ENCODE data around the gene SLC28A2.

Gene SLC28A2, protein sequence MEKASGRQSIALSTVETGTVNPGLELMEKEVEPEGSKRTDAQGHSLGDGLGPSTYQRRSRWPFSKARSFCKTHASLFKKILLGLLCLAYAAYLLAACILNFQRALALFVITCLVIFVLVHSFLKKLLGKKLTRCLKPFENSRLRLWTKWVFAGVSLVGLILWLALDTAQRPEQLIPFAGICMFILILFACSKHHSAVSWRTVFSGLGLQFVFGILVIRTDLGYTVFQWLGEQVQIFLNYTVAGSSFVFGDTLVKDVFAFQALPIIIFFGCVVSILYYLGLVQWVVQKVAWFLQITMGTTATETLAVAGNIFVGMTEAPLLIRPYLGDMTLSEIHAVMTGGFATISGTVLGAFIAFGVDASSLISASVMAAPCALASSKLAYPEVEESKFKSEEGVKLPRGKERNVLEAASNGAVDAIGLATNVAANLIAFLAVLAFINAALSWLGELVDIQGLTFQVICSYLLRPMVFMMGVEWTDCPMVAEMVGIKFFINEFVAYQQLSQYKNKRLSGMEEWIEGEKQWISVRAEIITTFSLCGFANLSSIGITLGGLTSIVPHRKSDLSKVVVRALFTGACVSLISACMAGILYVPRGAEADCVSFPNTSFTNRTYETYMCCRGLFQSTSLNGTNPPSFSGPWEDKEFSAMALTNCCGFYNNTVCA

DNA sequence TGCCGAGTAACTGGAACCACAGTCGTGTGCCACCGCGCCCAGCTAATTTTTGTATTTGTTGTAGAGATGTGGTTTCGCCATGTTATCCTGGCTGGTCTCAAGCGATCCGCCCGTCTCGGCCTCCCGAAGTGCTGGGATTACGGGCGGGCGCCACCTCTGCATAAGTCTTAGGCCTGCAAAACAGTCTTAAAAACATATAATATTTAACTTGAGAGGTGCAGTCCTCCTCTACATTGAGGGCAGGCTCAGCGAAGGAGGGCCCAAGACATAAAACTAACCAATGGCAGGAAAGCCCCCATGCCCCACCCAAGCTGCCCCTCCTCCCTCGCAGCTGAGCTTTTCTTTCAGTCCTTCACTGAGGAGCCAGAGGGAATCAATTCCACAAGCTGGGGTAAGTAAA, at the start of gene SLC28A2:
SLC28A2 (plus strand) TSS at position 347 of the 400 bp plus-strand sequence. CDS start 982 bp downstream, outside the sequence.
- TF ChIP-seq, protein P1, sequence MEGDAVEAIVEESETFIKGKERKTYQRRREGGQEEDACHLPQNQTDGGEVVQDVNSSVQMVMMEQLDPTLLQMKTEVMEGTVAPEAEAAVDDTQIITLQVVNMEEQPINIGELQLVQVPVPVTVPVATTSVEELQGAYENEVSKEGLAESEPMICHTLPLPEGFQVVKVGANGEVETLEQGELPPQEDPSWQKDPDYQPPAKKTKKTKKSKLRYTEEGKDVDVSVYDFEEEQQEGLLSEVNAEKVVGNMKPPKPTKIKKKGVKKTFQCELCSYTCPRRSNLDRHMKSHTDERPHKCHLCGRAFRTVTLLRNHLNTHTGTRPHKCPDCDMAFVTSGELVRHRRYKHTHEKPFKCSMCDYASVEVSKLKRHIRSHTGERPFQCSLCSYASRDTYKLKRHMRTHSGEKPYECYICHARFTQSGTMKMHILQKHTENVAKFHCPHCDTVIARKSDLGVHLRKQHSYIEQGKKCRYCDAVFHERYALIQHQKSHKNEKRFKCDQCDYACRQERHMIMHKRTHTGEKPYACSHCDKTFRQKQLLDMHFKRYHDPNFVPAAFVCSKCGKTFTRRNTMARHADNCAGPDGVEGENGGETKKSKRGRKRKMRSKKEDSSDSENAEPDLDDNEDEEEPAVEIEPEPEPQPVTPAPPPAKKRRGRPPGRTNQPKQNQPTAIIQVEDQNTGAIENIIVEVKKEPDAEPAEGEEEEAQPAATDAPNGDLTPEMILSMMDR (IDR thresholded peaks at IDR 0.05; ENCODE audit: control insufficient read depth, extremely low read depth, insufficient read depth): no peak
- DNase-seq (ENCODE audit: low read depth): no peak
- H3K4me3 ChIP-seq (ENCODE audit: low read depth, low read length): no peak within 1 kb of the TSS

DNA sequence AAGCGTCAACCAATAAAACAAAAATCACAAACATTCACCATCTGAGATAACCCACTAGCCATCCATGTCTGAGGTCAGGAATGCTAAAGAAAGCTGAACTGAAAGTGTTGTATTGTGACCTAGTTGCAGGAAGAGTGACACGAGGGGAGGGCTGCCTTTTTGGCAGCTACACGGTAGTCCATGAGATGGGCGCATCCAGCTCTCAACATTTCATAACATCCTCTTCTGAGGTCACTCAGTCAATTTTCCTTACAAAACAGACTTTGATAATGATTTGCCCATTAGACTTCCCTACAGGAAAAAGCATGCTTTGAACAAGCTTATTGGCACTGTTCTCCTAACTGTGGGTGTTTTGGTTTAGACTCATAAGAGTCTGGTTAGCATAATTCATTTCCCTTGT, 48.9 kb upstream of the SLC28A2 start:
- TF ChIP-seq, protein P1 (IDR thresholded peaks at IDR 0.05; ENCODE audit: control insufficient read depth, extremely low read depth, insufficient read depth): no peak
- no peak for DNase-seq (ENCODE audit: low read depth)
- no peak overlapping the region for H3K4me3 ChIP-seq (ENCODE audit: low read depth, low read length)

DNA sequence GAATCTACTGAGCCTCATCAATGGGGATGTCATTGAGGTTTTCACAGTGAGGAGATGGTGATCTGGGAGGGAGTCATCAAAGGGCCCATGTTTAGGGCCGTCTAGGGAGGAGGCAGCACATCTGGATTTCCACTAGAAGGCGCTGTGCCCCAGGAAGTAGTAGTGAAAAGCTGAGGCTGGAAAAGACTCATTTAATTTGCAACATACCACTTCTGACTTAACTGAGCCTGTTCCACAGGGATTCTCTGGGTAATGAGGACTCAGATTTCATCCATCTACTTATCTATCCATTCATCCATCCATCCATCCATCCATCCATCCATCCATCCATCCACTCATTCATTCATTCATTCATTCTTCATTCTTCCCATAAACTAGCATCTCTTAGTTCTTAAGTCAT, 46.8 kb upstream of the SLC28A2 start:
- TF ChIP-seq, protein P1 (IDR thresholded peaks at IDR 0.05; ENCODE audit: control insufficient read depth, extremely low read depth, insufficient read depth): peak; percentile 95
- DNase-seq (ENCODE audit: low read depth): peak; percentile 47
- H3K4me3 ChIP-seq (ENCODE audit: low read depth, low read length): no peak overlapping the region

DNA sequence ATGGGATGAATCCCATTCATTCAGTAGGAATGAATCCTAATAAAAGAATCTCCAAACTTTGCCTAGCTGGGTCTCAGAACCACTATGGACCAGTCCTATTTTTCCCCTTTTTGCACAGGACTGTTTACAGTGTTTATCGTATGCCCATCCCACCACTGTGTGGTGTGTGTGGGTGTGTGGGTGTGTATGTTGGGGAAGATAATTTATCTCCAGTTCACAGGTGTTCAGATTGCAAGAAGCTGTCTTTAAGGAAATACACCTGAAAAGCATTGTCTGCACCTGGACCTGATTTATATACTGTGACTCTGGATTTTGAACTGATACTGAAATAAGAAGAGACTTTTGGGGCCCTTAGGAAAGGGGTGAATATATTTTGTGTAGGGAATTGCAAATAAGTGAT, 39.5 kb upstream of the SLC28A2 start:
- TF ChIP-seq, protein P1 (IDR thresholded peaks at IDR 0.05; ENCODE audit: control insufficient read depth, extremely low read depth, insufficient read depth): no peak
- no peak overlapping the region for H3K4me3 ChIP-seq (ENCODE audit: low read depth, low read length)
- DNase-seq (ENCODE audit: low read depth): no peak

DNA sequence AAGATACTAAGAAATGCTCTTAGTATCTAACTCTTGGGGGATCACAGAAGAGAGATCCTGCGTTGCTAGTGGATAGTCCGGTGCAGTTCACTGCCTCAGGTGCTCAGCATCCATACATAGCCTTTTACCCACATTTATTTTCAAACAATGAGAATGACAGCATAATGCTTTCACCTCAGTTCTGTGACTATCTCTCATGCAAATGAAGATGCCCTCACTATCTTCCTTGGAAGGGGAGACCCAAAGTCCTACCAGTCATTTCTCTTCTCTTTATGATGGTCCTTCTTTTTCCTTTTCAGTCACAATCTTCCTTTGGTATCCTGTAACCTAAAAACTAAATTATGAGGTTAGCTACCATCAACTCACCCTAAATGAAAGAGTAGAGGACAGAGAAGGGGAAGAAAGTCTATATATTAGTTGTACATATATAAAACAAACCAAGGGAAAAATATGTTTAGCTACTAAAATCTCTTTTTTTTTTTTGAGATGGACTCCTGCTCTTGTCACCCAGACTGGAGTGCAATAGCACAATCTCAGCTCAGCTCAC, 30.9 kb upstream of the SLC28A2 start:
- DNase-seq (ENCODE audit: low read depth): no peak
- H3K4me3 ChIP-seq (ENCODE audit: low read depth, low read length): no peak overlapping the region
- TF ChIP-seq, protein P1 (IDR thresholded peaks at IDR 0.05; ENCODE audit: control insufficient read depth, extremely low read depth, insufficient read depth): no peak

DNA sequence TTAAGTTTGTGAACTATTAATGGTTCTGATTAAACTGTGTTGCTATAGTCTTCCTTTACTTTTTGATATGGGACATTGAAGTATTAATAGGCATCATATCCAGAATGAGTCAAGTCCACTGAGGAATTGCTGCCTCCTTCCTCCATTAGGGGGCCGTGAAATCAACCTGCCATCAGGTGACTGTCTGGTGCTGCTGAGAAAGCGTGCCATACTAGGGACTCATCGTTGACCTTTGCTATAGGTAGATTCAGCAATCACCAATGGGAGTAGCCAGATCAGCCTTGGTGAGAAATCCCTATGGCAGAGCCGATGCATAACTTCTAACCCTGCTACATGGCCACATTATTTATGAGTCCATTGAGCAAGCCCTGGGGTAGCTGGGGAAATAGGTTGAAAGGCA, 30.1 kb upstream of the SLC28A2 start:
- H3K4me3 ChIP-seq (ENCODE audit: low read depth, low read length): no peak overlapping the region
- TF ChIP-seq, protein P1 (IDR thresholded peaks at IDR 0.05; ENCODE audit: control insufficient read depth, extremely low read depth, insufficient read depth): no peak
- no peak for DNase-seq (ENCODE audit: low read depth)
